H1 (cell line): ENCODE data around the gene PCYT2. TPM values are rescaled to one million over a fixed set of nuclear protein-coding genes. Genes with fewer than 3 reads are reported as not detected.

ENCODE experiments used
- SIN3A ChIP-seq, 2 experiments: IDR thresholded peaks in 1 of 2; conservative IDR thresholded peaks in 1 of 2; 2 replicates each; pipeline ENCODE4 v1.6.1; 2011 to 2012; ENCODE audit warnings: low read length in 2 of 2, improper control_type of control experiment in 1 of 2, low read depth in 1 of 2, mild to moderate bottlenecking in 1 of 2
- SP4 ChIP-seq: IDR thresholded peaks from 2 replicates; pipeline ENCODE4 v1.6.1; 2012; ENCODE audit warnings: low read length, inconsistent platforms
- polyA plus RNA-seq, 7 experiments: library from polyadenylated mRNA; depleted of rRNA in 3 of 7; stranded (reverse) in 5 of 7; unstranded in 2 of 7; fragments of >200 nt in 5 of 7; fragments of 200-250 nt in 2 of 7; gene quantifications; 1 replicate in 5 of 7; 2 replicates in 1 of 7; 4 replicates in 1 of 7; pipeline versions ENCODE4 v1.2.1 to v1.2.3, GENCODE V29; 2011 to 2013; ENCODE audit warnings: missing spikeins in 2 of 7, mixed read lengths in 2 of 7
- total RNA-seq: library from RNA; stranded (reverse); fragmentation: NEBNext Ultra II Directional; extraction: Animal tissue kit (Norgen Biotek cat#: 25700); gene quantifications from 2 replicates; pipeline ENCODE4 v1.2.1, GENCODE V29; 2021

Gene PCYT2
- total and polyA plus RNA-seq, 2 of the 8 experiments (the other 6 are each of a cell fraction or from before 2014, with no cell fraction given) = 29.9 to 31.3 TPM

- no peak for TF ChIP-seq SIN3A (conservative IDR thresholded peaks at IDR 0.05 in 1 of 2, IDR thresholded peaks at IDR 0.05 in 1 of 2; ENCODE audit: low read depth in 1 of 2, low read length in 2 of 2)
- TF ChIP-seq SP4 = no peak
Observed at GRCh38 chr17:81955756-81956544, 44.8 kb upstream of the PCYT2 start (continued).
